ENCODE results near the gene HDC.

HDC gene

GRCh38 chr15:50234764-50235163 is 30.8 kb downstream of the HDC start:
- Histone ChIP-seq H4K8ac (ENCODE audit: low read length) (no peak overlapping the region), H3K4me2 (ENCODE audit: low read length, poor library complexity, severe bottlenecking) (no peak overlapping the region), H2AFZ (ENCODE audit: low read depth, low read length) (no peak overlapping the region), H3K4me1 (ENCODE audit: control insufficient read depth, insufficient read depth, low read depth, low read length) (no peaks in the 10 kb centered on the region), H3K9ac (ENCODE audit: low read length) (no peak overlapping the region), H2BK12ac (ENCODE audit: low read length in 2 of 2) (no peak overlapping the region), H3K9me3 (ENCODE audit: control insufficient read depth, low read length) (no peaks in the 10 kb centered on the region), H3K18ac (ENCODE audit: low read depth in 1 of 2, low read length in 2 of 2) (no peak overlapping the region), H4K91ac (ENCODE audit: low read length) (no peak overlapping the region), H3K79me1 (replicated peaks; ENCODE audit: low read length, poor library complexity, severe bottlenecking) (no peaks in the 10 kb centered on the region), H3K27ac (ENCODE audit: low read length, poor library complexity, severe bottlenecking) (no peak overlapping the region), H3K4me3 (ENCODE audit: insufficient read depth in 1 of 2, low read depth in 1 of 2, low read length in 2 of 2) (no peak overlapping the region), H3K23ac (ENCODE audit: low read length in 2 of 2) (no peak overlapping the region), H2BK5ac (ENCODE audit: low read depth, low read length, poor library complexity, severe bottlenecking) (no peak overlapping the region), H3K4ac (ENCODE audit: low read depth in 1 of 2, low read length in 2 of 2) (no peak overlapping the region), H2BK15ac (ENCODE audit: low read depth, poor library complexity, severe bottlenecking) (no peak overlapping the region), H2BK120ac (ENCODE audit: low read depth, low read length) (no peak overlapping the region), H3K36me3 (ENCODE audit: control insufficient read depth in 1 of 2, insufficient read depth in 2 of 2, low read depth in 1 of 2, low read length in 2 of 2) (no peaks in the 10 kb centered on the region), H3K27me3 (ENCODE audit: control insufficient read depth in 1 of 2, insufficient read depth in 1 of 2, low read length in 2 of 2) (no peaks in the 10 kb centered on the region), H3K14ac (ENCODE audit: low read length in 2 of 2) (no peak overlapping the region), H2AK5ac (ENCODE audit: low read length, severe bottlenecking) (no peak overlapping the region)
- DNase-seq = peak; percentile 24
- WGBS = 100% methylated on average over 1 of the region's 2 CpGs

- H4K8ac ChIP-seq (ENCODE audit: low read length) = no peak overlapping the region
- H3K4me3 ChIP-seq (ENCODE audit: insufficient read depth in 1 of 2, low read depth in 1 of 2, low read length in 2 of 2) = no peak overlapping the region
- H3K27me3 ChIP-seq (ENCODE audit: control insufficient read depth in 1 of 2, insufficient read depth in 1 of 2, low read length in 2 of 2) = no peaks in the 10 kb centered on the region
- H3K9ac ChIP-seq (ENCODE audit: low read length) = no peak overlapping the region
- H2BK12ac ChIP-seq (ENCODE audit: low read length in 2 of 2) = no peak overlapping the region
- H3K27ac ChIP-seq (ENCODE audit: low read length, poor library complexity, severe bottlenecking) = no peak overlapping the region
- no peak overlapping the region for H2BK5ac ChIP-seq (ENCODE audit: low read depth, low read length, poor library complexity, severe bottlenecking)
- no peaks in the 10 kb centered on the region for H3K4me1 ChIP-seq (ENCODE audit: control insufficient read depth, insufficient read depth, low read depth, low read length)
- H4K91ac ChIP-seq (ENCODE audit: low read length) = no peak overlapping the region
- H3K9me3 ChIP-seq (ENCODE audit: control insufficient read depth, low read length) = no peaks in the 10 kb centered on the region
- H2AFZ ChIP-seq (ENCODE audit: low read depth, low read length) = no peak overlapping the region
- no peaks in the 10 kb centered on the region for H3K79me1 ChIP-seq (replicated peaks; ENCODE audit: low read length, poor library complexity, severe bottlenecking)
- no peak overlapping the region for H3K23ac ChIP-seq (ENCODE audit: low read length in 2 of 2)
- H3K36me3 ChIP-seq (ENCODE audit: control insufficient read depth in 1 of 2, insufficient read depth in 2 of 2, low read depth in 1 of 2, low read length in 2 of 2) = no peaks in the 10 kb centered on the region
- no peak overlapping the region for H3K4ac ChIP-seq (ENCODE audit: low read depth in 1 of 2, low read length in 2 of 2)
- no peak for DNase-seq
- H3K4me2 ChIP-seq (ENCODE audit: low read length, poor library complexity, severe bottlenecking) = no peak overlapping the region
- H3K14ac ChIP-seq (ENCODE audit: low read length in 2 of 2) = no peak overlapping the region
- H2AK5ac ChIP-seq (ENCODE audit: low read length, severe bottlenecking) = no peak overlapping the region
- H2BK120ac ChIP-seq (ENCODE audit: low read depth, low read length) = no peak overlapping the region
- no peak overlapping the region for H2BK15ac ChIP-seq (ENCODE audit: low read depth, poor library complexity, severe bottlenecking)
- no peak overlapping the region for H3K18ac ChIP-seq (ENCODE audit: low read depth in 1 of 2, low read length in 2 of 2)
Observed at GRCh38 chr15:50233192-50233736, 32.3 kb downstream of the HDC start.

GRCh38 chr15:50232791-50233190 is 32.7 kb downstream of the HDC start:
- no peak overlapping the region for H3K23ac ChIP-seq (ENCODE audit: low read length in 2 of 2)
- no peak overlapping the region for H2AK5ac ChIP-seq (ENCODE audit: low read length, severe bottlenecking)
- H4K8ac ChIP-seq (ENCODE audit: low read length) = peak overlapping the region; percentile 2
- H3K4ac ChIP-seq (ENCODE audit: low read depth in 1 of 2, low read length in 2 of 2) = no peak overlapping the region
- H3K9me3 ChIP-seq (ENCODE audit: control insufficient read depth, low read length) = no peaks in the 10 kb centered on the region
- WGBS = no CpG with 5 or more reads among the region's 2 CpGs
- no peak for DNase-seq
- H3K14ac ChIP-seq (ENCODE audit: low read length in 2 of 2) = no peak overlapping the region
- no peak overlapping the region for H3K4me2 ChIP-seq (ENCODE audit: low read length, poor library complexity, severe bottlenecking)
- no peak overlapping the region for H3K9ac ChIP-seq (ENCODE audit: low read length)
- H3K4me1 ChIP-seq (ENCODE audit: control insufficient read depth, insufficient read depth, low read depth, low read length) = no peaks in the 10 kb centered on the region
- H2BK5ac ChIP-seq (ENCODE audit: low read depth, low read length, poor library complexity, severe bottlenecking) = no peak overlapping the region
- no peaks in the 10 kb centered on the region for H3K79me1 ChIP-seq (replicated peaks; ENCODE audit: low read length, poor library complexity, severe bottlenecking)
- no peak overlapping the region for H3K4me3 ChIP-seq (ENCODE audit: insufficient read depth in 1 of 2, low read depth in 1 of 2, low read length in 2 of 2)
- H2AFZ ChIP-seq (ENCODE audit: low read depth, low read length) = no peak overlapping the region
- no peaks in the 10 kb centered on the region for H3K27me3 ChIP-seq (ENCODE audit: control insufficient read depth in 1 of 2, insufficient read depth in 1 of 2, low read length in 2 of 2)
- H3K36me3 ChIP-seq (ENCODE audit: control insufficient read depth in 1 of 2, insufficient read depth in 2 of 2, low read depth in 1 of 2, low read length in 2 of 2) = no peaks in the 10 kb centered on the region
- no peak overlapping the region for H2BK12ac ChIP-seq (ENCODE audit: low read length in 2 of 2)
- no peak overlapping the region for H3K27ac ChIP-seq (ENCODE audit: low read length, poor library complexity, severe bottlenecking)
- H4K91ac ChIP-seq (ENCODE audit: low read length) = no peak overlapping the region
- no peak overlapping the region for H2BK15ac ChIP-seq (ENCODE audit: low read depth, poor library complexity, severe bottlenecking)
- no peak overlapping the region for H3K18ac ChIP-seq (ENCODE audit: low read depth in 1 of 2, low read length in 2 of 2)
- H2BK120ac ChIP-seq (ENCODE audit: low read depth, low read length) = no peak overlapping the region

GRCh38 chr15:50231761-50232160 is 33.8 kb downstream of the HDC start:
- H3K27me3 ChIP-seq (ENCODE audit: control insufficient read depth in 1 of 2, insufficient read depth in 1 of 2, low read length in 2 of 2) = no peaks in the 10 kb centered on the region
- no peak overlapping the region for H3K23ac ChIP-seq (ENCODE audit: low read length in 2 of 2)
- H2BK5ac ChIP-seq (ENCODE audit: low read depth, low read length, poor library complexity, severe bottlenecking) = no peak overlapping the region
- no peak overlapping the region for H3K18ac ChIP-seq (ENCODE audit: low read depth in 1 of 2, low read length in 2 of 2)
- no peak overlapping the region for H4K8ac ChIP-seq (ENCODE audit: low read length)
- H3K9me3 ChIP-seq (ENCODE audit: control insufficient read depth, low read length) = no peaks in the 10 kb centered on the region
- H3K4me3 ChIP-seq (ENCODE audit: insufficient read depth in 1 of 2, low read depth in 1 of 2, low read length in 2 of 2) = no peak overlapping the region
- no peaks in the 10 kb centered on the region for H3K36me3 ChIP-seq (ENCODE audit: control insufficient read depth in 1 of 2, insufficient read depth in 2 of 2, low read depth in 1 of 2, low read length in 2 of 2)
- no peak overlapping the region for H2BK120ac ChIP-seq (ENCODE audit: low read depth, low read length)
- no peak for DNase-seq
- no peak overlapping the region for H4K91ac ChIP-seq (ENCODE audit: low read length)
- H3K14ac ChIP-seq (ENCODE audit: low read length in 2 of 2) = no peak overlapping the region
- no peak overlapping the region for H3K4ac ChIP-seq (ENCODE audit: low read depth in 1 of 2, low read length in 2 of 2)
- H3K4me2 ChIP-seq (ENCODE audit: low read length, poor library complexity, severe bottlenecking) = no peak overlapping the region
- no peak overlapping the region for H2BK15ac ChIP-seq (ENCODE audit: low read depth, poor library complexity, severe bottlenecking)
- no peak overlapping the region for H3K9ac ChIP-seq (ENCODE audit: low read length)
- no peaks in the 10 kb centered on the region for H3K4me1 ChIP-seq (ENCODE audit: control insufficient read depth, insufficient read depth, low read depth, low read length)
- no peak overlapping the region for H2BK12ac ChIP-seq (ENCODE audit: low read length in 2 of 2)
- no peak overlapping the region for H2AFZ ChIP-seq (ENCODE audit: low read depth, low read length)
- H2AK5ac ChIP-seq (ENCODE audit: low read length, severe bottlenecking) = no peak overlapping the region
- H3K79me1 ChIP-seq (replicated peaks; ENCODE audit: low read length, poor library complexity, severe bottlenecking) = no peaks in the 10 kb centered on the region
- no peak overlapping the region for H3K27ac ChIP-seq (ENCODE audit: low read length, poor library complexity, severe bottlenecking)

Measured in mesenchymal stem cell (in vitro differentiated cells and primary cell).